GM15510 (cell line): ENCODE results near the gene SCT.

Experiments
- POLR2A ChIP-seq: IDR thresholded peaks from 3 replicates; pipeline ENCODE4 v1.6.1; 2011; ENCODE audit warnings: borderline replicate concordance; ENCODE audit not compliant: insufficient read length; ENCODE audit errors: extremely low read depth

SCT gene, protein sequence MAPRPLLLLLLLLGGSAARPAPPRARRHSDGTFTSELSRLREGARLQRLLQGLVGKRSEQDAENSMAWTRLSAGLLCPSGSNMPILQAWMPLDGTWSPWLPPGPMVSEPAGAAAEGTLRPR

DNA sequence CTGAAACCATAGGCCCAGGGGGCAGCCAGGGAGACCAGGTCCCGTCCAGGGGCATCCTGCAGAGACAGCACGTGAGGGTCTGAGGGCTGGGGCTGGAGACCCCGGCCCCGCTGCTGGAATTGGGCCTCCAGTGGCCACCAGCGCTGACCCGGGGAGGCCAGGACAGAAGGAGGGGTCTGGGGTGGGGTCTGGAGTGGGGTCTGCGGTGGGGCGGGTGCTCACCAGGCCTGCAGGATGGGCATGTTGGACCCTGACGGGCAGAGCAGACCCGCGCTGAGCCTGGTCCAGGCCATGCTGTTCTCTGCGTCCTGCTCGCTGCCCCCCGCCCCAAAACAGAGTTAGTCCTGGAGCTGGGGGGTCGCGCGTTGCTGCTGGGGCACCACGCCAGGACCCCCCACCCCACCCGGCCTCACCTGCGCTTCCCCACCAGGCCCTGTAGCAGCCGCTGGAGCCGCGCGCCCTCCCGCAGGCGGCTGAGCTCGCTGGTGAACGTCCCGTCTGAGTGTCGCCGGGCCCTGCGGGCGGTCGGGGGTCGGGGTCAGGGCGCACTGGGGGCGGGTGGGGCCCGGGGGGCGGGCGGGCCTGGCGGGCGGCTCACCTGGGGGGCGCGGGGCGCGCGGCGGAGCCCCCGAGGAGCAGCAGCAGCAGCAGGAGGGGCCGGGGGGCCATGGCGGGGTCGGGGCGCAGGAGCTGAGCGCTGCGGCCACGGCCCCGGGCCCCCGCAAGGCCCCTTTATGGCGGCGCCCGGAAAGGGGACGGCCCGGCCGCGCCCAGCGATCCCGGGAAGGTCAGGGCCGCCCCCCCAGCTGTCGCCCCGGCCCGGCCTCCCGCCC lies at the start of gene SCT:
TSS of gene SCT (minus strand) at position 707 of the 833 bp plus-strand sequence. CDS start at position 669, 38 bp downstream.
- TF ChIP-seq POLR2A = no peak

DNA sequence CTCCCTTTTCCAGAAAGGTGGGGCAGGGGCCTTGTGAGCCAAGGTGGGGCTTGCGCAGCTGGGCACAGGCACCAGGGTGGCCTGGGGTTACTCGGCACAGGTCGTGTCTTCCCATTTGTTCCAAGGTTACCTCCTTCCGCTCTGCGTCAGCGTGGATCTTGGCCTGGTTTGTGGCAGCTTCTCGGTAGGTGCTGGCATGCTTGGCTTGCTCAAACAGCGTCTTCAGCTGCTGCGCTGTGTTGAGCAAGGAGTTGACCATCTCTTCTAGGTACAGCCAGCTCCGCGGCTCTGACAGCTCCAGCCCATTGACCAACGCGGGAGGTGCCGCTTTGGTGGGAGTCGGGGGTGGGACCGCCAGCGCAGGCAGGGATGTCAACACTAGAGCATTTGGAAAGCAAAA lies 47.4 kb upstream of the SCT start:
- TF ChIP-seq POLR2A = no peak

DNA sequence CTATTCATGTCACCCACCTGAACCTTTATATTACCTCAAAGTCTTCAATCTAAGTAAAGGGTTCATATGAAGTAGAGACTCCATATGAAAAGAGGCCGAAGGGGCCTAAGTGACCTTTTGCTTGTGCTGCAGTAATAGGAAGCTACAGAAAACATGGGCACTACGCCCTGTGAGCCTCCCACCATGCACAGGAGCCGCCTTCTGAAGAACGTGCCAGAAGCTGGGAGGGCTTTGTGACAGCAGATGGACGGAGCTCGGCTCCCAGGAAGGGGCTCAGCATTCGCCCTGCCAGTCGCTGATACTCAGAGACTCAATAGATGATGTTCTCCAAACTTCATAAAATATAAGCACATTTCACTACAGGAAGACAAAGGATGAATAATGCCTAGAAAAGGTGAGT lies 46.9 kb upstream of the SCT start:
- no peak for TF ChIP-seq POLR2A

DNA sequence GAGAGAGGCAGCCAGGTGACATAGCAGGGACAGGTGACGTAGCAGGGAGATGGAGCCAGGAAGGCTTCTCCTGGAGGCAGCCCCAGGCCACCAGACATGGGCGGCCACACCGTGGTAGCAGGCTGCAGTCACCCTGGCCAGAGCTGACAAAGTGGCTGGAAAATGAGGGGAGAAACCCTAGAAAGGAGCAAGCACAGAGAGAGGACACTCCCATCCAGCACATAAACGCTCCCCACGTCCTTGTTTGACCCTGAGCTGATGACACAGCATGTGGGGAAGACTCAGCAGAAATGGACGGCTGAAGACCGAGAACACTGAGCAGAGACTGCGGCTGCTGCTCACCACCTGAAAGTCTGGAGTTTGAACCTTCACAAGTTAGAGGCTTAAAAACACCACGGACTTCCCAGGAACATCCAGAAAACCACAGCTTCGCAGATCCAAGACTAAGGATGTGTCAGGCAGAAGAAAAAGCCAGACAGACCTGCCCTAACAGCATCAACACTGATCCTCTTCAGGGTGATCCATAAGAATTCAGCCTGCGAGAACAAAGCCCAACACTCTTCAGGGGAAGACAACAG lies 38.8 kb upstream of the SCT start:
- TF ChIP-seq POLR2A = no peak

DNA sequence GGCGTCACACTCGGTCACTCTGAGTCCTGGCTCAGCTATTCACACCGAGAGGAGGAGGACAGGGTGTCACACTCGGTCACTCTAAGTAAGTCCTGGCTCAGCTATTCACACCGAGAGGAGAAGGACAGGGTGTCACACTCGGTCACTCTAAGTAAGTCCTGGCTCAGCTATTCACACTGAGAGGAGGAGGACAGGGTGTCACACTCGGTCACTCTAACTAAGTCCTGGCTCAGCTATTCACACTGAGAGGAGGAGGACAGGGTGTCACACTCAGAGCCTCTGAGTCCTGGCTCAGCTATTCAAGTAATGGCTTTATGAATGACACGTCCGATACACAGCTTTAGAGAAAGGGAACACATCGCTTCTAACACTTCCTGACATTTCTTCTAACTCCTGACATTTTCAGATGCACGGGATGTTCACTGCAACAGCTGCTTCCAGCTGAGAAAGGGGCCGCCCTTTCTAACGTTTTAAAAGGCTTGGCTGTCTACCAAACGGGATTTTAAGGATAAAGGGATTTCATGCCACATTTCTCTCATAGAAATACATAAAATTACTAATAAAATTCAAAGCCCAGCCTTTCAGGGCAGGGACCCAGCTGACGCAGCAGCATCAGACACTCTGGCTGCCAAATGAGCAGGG lies 38.2 kb upstream of the SCT start:
- no peak for TF ChIP-seq POLR2A

DNA sequence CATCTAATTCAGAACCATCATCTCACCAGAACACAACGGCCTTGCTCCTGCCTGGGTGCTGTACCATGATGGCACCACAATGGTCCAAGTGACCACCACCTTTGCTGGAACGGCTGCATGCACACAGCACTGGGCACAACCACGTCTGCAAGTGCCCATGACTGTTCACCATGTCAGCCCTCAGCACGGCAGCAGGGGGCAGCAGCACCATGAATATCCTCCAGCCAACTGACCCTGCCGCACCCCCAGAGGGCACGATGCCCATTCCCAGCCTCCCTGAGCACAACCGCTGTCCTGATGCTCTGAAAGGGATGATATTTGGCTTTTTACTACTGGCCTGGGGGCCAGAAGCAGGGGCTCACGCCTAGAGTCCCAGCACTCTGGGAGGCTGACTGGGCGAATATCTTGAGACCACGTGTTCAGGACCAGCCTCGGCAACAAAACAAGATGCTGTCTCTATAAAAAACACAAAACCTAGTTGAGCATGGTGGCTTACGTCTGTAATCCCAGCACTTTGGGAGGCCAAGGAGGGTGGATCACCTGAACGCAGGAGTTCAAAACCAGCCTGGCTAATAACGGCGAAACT lies 35.8 kb upstream of the SCT start:
- TF ChIP-seq POLR2A = no peak

DNA sequence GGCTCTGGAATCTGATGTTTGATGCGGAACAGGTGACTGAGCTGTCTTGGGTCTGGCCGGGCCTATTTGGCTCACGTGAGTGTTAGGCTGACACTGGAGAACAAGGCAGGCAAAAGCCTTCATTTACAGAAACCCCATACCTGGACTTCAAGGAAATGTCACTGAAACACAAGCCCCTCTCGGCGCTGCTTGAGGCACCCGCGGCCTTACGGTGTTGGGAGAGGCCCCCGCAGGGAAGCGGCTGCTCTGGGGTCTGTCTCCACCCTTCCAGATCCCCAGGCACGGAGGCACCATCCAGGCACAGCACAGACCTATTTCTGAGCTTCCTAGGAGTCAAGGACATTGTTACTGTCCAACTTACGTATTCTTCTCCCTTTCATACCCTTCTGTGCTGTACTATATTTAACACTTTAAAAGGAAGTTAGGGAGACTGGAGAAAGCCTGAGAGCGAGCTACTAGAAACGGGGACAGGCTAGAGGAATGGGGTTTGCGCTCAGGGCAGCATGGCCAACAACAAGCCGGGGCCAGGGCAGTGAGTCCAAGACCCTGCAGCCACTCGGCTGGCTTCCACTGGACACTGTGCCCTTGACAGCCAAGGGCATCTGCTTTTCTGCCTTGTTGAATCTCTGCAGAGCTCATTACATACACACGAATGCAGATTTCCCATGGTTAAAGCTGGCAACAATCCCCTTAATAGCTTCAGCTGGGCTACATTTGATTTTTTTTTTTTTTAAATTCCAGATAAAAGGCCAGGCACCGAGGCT lies 33.9 kb upstream of the SCT start:
- TF ChIP-seq POLR2A = no peak

DNA sequence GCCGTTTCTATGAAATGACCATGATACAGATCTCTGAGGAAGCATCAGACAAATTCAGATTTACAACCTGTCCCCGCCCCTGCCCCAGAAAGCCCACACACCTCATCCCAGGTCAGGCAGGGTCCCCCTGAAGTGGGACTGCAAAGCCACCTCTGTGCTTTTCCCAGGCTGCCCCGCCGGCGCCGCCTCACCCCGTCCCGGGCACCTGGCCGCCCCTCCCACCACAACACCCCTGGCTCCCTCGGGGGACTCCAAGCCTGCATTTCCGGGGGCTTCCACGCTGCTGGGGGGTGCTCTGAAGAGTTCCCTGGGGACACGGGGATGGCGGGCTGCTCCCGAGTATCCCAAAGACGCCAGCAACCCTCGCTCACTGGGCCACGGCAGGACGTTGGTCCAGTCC lies 33.3 kb upstream of the SCT start:
- TF ChIP-seq POLR2A = no peak

DNA sequence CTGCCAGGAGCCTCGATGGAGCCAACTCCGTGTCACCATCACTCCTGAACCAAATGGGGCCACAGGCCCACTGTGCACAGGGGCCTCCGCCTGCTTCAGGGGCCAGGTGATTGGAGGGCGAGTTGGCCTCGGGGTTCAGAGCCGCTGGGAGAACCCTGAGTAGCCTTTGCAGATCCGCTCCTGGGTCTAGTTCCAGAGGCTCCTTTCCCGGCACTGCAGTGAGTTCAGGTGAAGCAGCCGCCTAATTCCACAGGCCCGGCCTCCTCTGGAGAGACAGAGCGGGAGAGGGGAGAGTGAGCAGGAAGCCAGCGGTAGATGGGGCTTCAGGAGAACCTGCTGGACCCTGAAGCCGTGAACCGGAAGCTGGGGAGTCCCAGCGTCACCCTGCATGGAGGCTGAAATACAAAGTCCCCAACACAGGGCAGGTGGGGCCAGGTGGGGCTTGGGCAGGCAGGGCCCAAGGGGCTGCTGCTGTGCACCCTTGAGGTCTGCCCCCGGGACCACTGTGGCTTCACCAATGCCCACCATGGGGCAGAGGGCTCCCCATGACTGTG lies 32.6 kb upstream of the SCT start:
- TF ChIP-seq POLR2A = no peak

DNA sequence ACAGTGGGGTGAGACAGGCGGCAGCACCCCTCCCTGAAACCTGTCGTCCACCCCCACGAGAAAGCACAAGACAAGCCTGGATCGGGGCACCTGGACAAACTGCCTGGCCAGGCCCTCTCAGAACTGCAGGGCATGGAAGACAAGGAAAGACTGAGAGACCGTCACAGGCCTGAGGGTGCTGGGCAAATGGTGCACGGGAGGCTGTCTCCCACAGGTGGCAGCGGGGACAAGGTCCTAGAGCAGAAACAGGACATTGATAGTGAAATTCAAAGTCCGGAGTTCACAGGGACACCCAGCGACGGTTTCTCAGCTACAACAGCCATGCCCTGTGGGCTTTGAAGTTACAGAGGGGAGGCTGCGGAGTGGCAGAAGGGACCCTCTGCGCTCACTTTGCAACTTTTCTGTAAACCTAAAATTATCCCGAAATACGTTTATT lies 30.7 kb upstream of the SCT start:
- TF ChIP-seq POLR2A = no peak

DNA sequence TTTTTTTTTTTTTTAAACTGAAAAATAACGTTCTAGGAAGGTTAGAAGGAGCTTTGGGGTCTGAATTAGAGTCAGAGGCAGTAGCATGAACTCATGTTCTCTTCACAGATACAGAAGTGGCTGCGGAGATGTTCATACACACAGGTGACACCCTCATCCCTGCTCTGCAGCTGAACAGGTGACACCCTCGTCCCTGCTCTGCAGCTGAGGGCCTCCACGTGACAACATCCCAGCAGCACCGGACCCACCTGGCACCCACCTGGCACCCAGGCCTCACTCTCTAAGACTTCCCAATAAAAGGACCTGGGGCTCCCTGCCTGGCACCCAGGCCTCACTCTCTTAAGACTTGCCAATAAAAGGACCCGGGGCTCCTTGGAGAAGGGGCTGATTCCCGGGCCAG lies 29.9 kb upstream of the SCT start:
- TF ChIP-seq POLR2A = no peak

DNA sequence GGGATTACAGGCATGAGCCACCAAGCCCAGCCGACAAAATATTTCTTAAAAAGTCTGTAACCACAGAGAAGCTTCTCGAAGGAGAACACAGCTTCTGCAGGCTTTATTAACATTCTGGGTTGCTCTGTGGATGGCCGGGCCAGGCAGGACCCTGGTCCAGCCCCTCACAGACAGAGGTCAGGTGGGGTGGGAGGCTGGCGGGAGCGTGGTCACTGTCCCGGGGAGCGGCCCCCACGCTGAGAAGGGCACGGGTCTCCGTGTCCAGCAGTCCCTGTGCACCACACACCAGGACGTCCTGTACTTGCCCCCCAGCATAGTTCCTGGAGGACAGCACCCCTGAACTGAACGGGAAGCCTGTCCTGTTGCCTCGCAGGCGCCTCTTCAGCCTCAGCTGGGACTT lies 29.4 kb upstream of the SCT start:
- TF ChIP-seq POLR2A = no peak

DNA sequence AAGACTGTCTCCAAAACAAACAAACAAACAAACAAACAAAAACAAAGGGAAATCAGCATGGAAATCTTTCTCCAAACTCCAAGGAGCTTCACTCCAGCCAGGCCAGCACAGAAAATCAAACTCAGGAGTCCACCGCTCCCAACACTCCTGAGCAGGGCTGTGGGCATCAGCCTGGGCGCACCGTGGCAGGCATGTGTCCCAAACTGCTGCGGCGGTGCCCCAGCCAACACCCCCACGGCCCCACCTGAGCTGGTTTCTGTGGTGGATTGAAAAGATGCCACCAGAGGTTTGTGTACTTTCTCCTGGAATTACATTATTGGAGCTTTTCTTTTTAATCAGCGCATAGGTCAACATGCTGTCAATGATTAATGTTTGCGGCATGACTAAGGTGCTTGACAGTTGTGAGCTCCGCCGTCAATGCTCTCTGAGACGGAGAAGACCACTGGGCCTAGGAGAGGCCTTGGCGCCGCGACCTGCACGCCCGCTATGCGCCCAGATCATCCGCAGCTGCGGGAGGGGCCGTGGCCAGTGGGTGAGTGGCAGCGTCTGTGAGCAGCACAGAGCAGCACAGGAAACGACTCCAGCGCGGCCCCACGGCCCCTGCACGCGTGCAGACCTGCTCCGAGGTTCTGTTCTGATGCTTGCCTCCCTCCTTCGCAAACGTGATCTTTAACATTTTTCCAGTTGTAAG lies 28.2 kb upstream of the SCT start:
- no peak for TF ChIP-seq POLR2A
